Brain pericyte (primary cell): ENCODE data around the gene ATOH8.

ENCODE experiments used
- DNase-seq: peaks from one replicate; pipeline ENCODE4 v3.0.0-alpha.2; 2012; ENCODE audit warnings: low read depth, low spot score

Gene ATOH8

GRCh38 chr2:85754313-85755095, 713 bp downstream of the ATOH8 start:
- DNase-seq, result no peak

- no peak for DNase-seq
These were observed 1.6 kb downstream of the ATOH8 start for GRCh38 chr2:85755122-85756027.

GRCh38 chr2:85756195-85756594, 2.4 kb downstream of the ATOH8 start:
- no peak for DNase-seq

GRCh38 chr2:85756822-85757435, 3.1 kb downstream of the ATOH8 start:
- no peak for DNase-seq

- no peak for DNase-seq
These were observed 4.1 kb downstream of the ATOH8 start for GRCh38 chr2:85757860-85758259.

GRCh38 chr2:85758361-85759256, 4.8 kb downstream of the ATOH8 start:
- DNase-seq, result no peak

- DNase-seq, result no peak
These were observed 5.4 kb downstream of the ATOH8 start for GRCh38 chr2:85759257-85759613.

- no peak for DNase-seq
These were observed 6.6 kb downstream of the ATOH8 start for GRCh38 chr2:85760371-85760770.

- no peak for DNase-seq
These were observed 7.1 kb downstream of the ATOH8 start for GRCh38 chr2:85760872-85761271.

GRCh38 chr2:85761512-85761944, 7.7 kb downstream of the ATOH8 start:
- no peak for DNase-seq

GRCh38 chr2:85761946-85762345, 8.2 kb downstream of the ATOH8 start:
- DNase-seq, result no peak

GRCh38 chr2:85763132-85763531, 9.3 kb downstream of the ATOH8 start:
- no peak for DNase-seq

GRCh38 chr2:85763831-85764230, 10.0 kb downstream of the ATOH8 start:
- no peak for DNase-seq

- DNase-seq, result no peak
These were observed 11.4 kb downstream of the ATOH8 start for GRCh38 chr2:85765081-85765731.

GRCh38 chr2:85766229-85766628, 12.4 kb downstream of the ATOH8 start:
- no peak for DNase-seq

GRCh38 chr2:85767803-85768665, 14.2 kb downstream of the ATOH8 start:
- DNase-seq, result no peak

- no peak for DNase-seq
These were observed 14.9 kb downstream of the ATOH8 start for GRCh38 chr2:85768713-85769112.

GRCh38 chr2:85769236-85769982, 15.6 kb downstream of the ATOH8 start:
- no peak for DNase-seq

GRCh38 chr2:85769983-85770362, 16.2 kb downstream of the ATOH8 start:
- no peak for DNase-seq
